Stimulated activated CD8-positive, alpha-beta memory T cell treated with anti-CD3 and anti-CD28 coated beads, Interleukin-15, amount 100 ng/mL, for 48 hours (primary cell): ENCODE data around the gene DOCK10.

Experiments
- DNase-seq, 2 donors: peaks; one replicate each; pipeline ENCODE4 v3.0.0-alpha.2; 2020; ENCODE audit warnings: low read depth in 2 of 2

The DOCK10 gene

GRCh38 chr2:225013425-225014365 is 28.6 kb downstream of the DOCK10 start:
- DNase-seq: no peak

GRCh38 chr2:225011585-225011984 is 30.7 kb downstream of the DOCK10 start:
- DNase-seq: no peak

DNA sequence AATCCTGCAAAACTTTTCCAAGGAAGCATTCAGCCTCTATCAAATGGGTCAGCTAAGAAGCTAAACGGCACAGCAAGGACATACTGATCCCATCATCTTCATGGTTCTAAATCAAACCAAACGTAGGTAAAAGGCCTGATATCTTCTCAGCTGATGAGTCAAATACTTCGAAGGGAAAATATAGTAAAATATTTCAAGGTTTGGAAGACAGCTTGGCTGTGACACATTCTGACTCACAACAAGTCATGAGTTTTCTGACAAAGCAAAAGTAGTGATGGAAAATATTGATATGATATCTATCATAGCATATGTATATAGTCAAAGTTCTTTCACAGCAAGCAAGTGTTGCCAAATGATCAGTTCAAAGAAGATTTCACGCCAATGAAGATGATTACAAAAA is 31.5 kb downstream of the DOCK10 start:
- DNase-seq: no peak

DNA sequence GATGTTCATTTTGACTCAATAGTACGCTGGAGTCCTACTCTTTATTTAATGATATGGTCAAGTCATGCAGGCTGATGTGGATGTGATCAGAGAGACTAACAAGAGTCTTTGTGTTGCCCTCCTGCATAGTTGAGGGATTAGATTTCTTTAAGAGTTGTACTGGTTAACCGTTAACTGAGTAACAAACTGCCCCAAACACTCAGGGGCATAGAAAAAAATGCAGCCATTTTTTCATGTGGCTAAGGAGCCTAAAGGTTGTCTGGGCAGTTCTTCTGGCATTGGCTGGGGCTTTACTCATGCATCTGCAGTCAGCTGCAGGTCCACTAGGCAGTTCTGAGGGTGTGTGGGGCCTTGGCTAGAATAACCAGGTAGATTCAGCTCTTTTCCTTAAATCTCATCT is 32.5 kb downstream of the DOCK10 start:
- no peak for DNase-seq

- no peak for DNase-seq
Observed at GRCh38 chr2:225008935-225009334, 33.3 kb downstream of the DOCK10 start.

DNA sequence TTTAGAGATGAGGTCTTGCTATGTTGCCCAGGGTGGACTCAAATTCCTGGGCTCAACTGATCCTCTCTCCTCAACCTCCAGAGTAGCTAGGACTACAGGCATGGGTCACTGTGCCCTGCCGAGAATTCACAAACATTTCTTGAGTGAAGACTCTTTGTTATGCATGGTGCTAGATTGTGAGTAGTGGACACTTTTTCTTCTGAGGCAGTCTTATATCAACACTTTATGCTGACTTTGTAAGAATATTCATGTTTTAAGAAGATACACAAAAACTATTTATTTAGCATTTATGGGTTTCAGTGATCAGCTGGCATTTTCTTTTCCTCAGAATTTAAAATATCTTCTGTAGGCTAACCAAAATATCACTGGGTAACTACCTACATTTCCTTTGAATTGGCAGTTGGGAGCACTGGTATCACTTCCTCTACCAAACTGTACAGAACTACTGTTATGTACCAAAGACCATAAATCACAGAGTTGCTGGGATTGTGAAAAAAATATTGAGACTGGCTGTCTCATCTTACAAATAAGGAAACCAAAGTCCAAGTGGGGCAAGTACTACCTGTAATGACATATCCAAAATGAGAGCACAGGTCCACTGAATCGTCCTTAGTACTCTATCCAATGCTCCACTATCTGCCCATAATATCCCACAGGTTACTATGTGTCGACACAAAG is 34.0 kb downstream of the DOCK10 start:
- DNase-seq: no peak

GRCh38 chr2:225006730-225007129 is 35.5 kb downstream of the DOCK10 start:
- DNase-seq: no peak

- no peak for DNase-seq
Observed at GRCh38 chr2:225004597-225004996, 37.7 kb downstream of the DOCK10 start.

- no peak for DNase-seq
Observed at GRCh38 chr2:225002656-225003045, 39.6 kb downstream of the DOCK10 start.

DNA sequence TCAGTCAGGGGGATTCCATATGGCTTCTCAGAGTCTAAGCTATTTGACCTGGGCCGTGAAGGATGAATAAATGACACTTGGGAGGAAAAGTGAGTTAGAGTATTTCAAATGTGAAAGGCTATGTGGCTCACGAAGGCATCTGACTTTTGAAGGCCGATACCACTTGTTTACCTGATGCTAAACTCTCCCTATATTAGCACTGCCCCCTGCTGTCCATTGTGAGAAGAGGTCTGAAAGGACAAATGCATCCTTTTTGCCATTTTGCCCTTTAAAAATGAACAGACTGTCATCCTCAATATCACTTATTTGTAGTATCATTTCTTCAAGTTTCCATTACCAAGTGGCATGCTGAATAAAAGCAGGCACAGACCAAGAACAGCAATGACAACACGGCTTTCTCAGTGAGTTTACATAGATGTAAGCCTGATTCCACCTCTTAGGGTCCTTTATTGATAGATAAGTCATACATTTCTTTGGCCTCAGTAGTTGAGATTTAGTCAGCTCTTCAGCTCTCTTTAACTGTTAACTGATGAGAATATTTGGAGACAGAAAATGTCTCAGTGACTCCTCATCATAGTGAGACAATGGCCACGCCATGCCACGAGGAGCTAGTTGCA is 40.1 kb downstream of the DOCK10 start:
- DNase-seq: peak in 1 of 2 donors; percentile 43

GRCh38 chr2:224999754-225000153 is 42.5 kb downstream of the DOCK10 start:
- DNase-seq: no peak

DNA sequence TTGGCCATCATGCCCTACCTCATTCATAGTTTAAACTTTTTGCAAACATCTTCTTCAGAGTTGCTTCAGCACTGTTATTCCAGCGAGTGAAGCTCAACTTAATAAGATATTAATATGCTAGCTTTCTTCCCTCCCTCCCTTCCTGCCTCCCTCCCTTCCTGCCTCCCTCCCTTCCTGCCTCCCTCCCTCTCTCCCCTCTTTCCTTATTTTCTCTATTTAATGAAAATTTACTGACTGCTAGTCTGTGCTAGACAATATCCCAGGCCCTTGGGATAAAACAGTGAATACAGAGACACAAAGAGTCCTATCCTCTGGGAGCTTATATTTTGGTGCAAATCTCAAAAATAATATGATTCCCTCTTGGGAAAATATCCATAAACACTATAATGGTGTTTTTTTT is 42.9 kb downstream of the DOCK10 start:
- no peak for DNase-seq

- no peak for DNase-seq
Observed at GRCh38 chr2:224997802-224998201, 44.5 kb downstream of the DOCK10 start.

DNA sequence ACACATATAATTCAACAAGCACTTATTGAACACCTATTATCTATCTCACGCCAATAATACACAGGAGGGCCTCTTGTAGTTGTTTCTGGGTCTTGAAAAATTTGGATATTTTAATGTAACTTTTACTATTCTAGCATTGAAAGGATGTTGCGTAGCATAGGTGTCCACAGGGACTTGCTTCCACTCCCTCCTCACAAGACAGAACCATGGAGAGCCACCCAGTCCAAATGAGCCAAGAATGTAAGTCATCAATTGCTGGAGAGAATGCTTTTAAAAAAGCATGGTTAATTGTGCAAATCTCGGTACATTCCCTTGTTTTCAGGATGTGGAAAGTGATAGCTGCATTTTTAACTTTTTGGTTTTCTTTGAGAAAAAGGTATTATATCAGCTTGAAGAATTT is 46.8 kb downstream of the DOCK10 start:
- DNase-seq: no peak

DNA sequence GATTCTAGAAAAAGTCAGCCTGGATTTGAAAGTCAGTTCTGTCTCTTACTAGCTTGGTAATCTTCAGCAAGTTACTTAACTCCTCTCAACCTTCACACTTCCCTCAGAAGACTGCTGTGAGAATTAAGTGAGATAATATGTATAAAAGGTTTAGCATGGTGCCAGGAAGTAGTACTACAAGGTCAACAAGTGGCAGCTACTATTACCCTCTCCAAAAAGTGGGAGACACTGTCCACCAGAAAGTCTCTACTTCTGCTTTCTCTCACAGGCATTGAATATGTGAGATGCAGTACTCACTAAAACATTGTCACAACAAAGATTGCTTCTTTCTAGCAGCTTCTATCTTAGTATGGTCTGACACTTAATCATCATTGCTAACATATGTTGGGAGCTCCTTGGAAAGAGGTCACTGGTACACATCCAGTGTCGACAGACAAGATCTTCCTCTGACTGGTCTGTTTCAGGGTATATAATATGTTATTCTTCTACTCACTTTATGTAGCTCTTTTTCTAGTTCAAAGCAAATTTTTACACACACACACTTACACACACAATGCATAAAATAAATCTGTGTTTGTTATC is 47.9 kb downstream of the DOCK10 start:
- DNase-seq: no peak

GRCh38 chr2:224990710-224991109 is 51.6 kb downstream of the DOCK10 start:
- no peak for DNase-seq

DNA sequence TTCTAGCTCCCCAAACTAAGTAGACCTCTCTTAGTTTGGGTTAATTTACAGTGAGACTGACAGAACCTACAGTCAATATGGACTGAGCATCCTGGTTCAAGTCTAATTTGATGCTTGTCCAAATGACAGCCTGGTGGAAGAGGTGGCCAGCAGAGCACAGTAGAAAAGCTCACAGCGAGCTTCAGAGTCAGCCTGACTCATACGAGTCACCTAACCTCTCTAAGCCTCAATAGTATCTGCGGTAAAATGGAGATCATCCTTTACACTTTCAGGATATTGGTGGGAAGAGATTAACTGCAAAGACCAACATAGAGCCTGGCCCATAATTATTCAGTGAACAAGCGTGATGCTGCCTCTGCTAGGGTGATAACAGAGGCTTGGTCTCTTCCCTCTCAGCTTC is 54.5 kb downstream of the DOCK10 start:
- DNase-seq: no peak

- DNase-seq: no peak
Observed at GRCh38 chr2:224986477-224986876, 55.8 kb downstream of the DOCK10 start.

DNA sequence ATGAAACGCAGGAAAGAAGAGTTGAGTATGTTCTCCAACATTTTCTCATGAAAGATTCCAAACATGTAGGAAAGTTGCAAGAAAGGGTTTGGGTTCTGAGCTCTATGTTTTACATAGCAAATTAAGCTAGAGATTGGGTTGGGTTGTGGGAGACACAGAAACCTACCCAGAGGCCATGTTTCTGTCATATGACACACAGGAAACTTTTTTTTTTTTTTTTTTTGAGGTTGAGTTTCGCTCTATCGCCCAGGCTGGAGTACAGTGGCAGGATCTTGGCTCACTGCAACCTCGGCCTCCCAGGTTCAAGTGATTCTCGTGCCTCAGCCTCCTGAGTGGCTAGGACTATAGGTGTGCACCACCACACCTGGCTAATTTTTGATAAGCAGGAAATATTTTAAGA is 57.6 kb downstream of the DOCK10 start:
- no peak for DNase-seq

- no peak for DNase-seq
Observed at GRCh38 chr2:224983712-224984554, 58.3 kb downstream of the DOCK10 start.

- no peak for DNase-seq
Observed at GRCh38 chr2:224982910-224983711, 59.2 kb downstream of the DOCK10 start.
